IMR-90 (cell line): ENCODE data around the gene STOX2. TPM values are rescaled to one million over a fixed set of nuclear protein-coding genes. Genes with fewer than 3 reads are reported as not detected.

Experiments used
- ATAC-seq: fragments of 200-7000 bp; cut with Tn5 transposase; 2 replicates; pipeline ENCODE4 v1.9.1; 2020; ENCODE audit warnings: low read depth, mild to moderate bottlenecking, moderate library complexity
- BruUV-seq: library from RNA; stranded (reverse); fragments of 400-500 nt; replicated peaks from 2 replicates; lab custom pipeline; 2021; lab: Mats Ljungman, UMichigan
- CTCF ChIA-PET: fragments of 300-600 bp; formaldehyde crosslinking; extraction: SDS; loops from one replicate; lab custom pipeline; 2021; ENCODE audit warnings: antibody characterized with exemption; lab: Yijun Ruan, JAX
- POLR2A ChIA-PET: fragments of 300-600 bp; sonication (Branson Sonifier 250); formaldehyde crosslinking; loops from one replicate; lab custom pipeline; 2022; ENCODE audit warnings: antibody characterized with exemption; ENCODE audit not compliant: unreplicated experiment; lab: Charles Lee
- DNase-seq: peaks from one replicate; pipeline ENCODE4 v3.0.0; 2013
- H2AFZ ChIP-seq: replicated peaks from 2 replicates; pipeline ENCODE3; 2013; ENCODE audit warnings: low read length, mild to moderate bottlenecking; ENCODE audit not compliant: poor library complexity
- H2AK5ac ChIP-seq: 2 replicates; pipeline ENCODE4 v1.6.1; 2013; ENCODE audit warnings: low read depth, low read length, inconsistent platforms
- H2AK9ac ChIP-seq: replicated peaks from 2 replicates; pipeline ENCODE3; 2013; ENCODE audit warnings: mild to moderate bottlenecking, low read depth, low read length, moderate library complexity; ENCODE audit not compliant: poor library complexity
- H2BK120ac ChIP-seq: 2 replicates; pipeline ENCODE4 v1.6.1; 2013; ENCODE audit warnings: low read depth, low read length, inconsistent platforms
- H2BK15ac ChIP-seq: 3 replicates; pipeline ENCODE4 v1.6.1; 2013; ENCODE audit warnings: low read depth, low read length, inconsistent platforms
- H2BK20ac ChIP-seq: 2 replicates; pipeline ENCODE4 v1.6.1; 2013; ENCODE audit warnings: low read depth, mild to moderate bottlenecking, inconsistent platforms, low read length, moderate library complexity
- H2BK5ac ChIP-seq: 2 replicates; pipeline ENCODE4 v1.6.1; 2013; ENCODE audit warnings: mild to moderate bottlenecking, low read depth, low read length, inconsistent platforms; ENCODE audit not compliant: poor library complexity, severe bottlenecking
- H3K14ac ChIP-seq: replicated peaks from 2 replicates; pipeline ENCODE4 v1.6.1; 2013; ENCODE audit warnings: low read depth, low read length, inconsistent platforms
- H3K18ac ChIP-seq: 2 replicates; pipeline ENCODE4 v1.6.1; 2013; ENCODE audit warnings: low read depth, low read length, control low read depth
- H3K23ac ChIP-seq: 2 replicates; pipeline ENCODE4 v1.6.1; 2013; ENCODE audit warnings: low read depth, low read length, inconsistent platforms
- H3K27ac ChIP-seq: 2 replicates; pipeline ENCODE4 v1.5.1; 2013; ENCODE audit warnings: mild to moderate bottlenecking, control low read depth, low read length; ENCODE audit not compliant: insufficient read depth
- H3K27me3 ChIP-seq: 2 replicates; pipeline ENCODE4 v1.6.1; 2013; ENCODE audit warnings: low read length; ENCODE audit not compliant: control insufficient read depth, insufficient read depth
- H3K36me3 ChIP-seq: 2 replicates; pipeline ENCODE4 v1.6.1; 2013; ENCODE audit warnings: low read length, mixed read lengths; ENCODE audit not compliant: control insufficient read depth, insufficient read depth
- H3K4ac ChIP-seq: 2 replicates; pipeline ENCODE4 v1.6.1; 2013; ENCODE audit warnings: low read depth, low read length, inconsistent platforms
- H3K4me1 ChIP-seq: 2 replicates; pipeline ENCODE4 v1.6.1; 2013; ENCODE audit warnings: low read length, mixed read lengths; ENCODE audit not compliant: control insufficient read depth, insufficient read depth
- H3K4me2 ChIP-seq: 2 replicates; pipeline ENCODE4 v1.6.1; 2013; ENCODE audit warnings: low read depth, mild to moderate bottlenecking, control low read depth, low read length, moderate library complexity
- H3K4me3 ChIP-seq: 2 replicates; pipeline ENCODE4 v1.5.1; 2013; ENCODE audit warnings: low read depth, mild to moderate bottlenecking, control low read depth, low read length, moderate library complexity; ENCODE audit not compliant: insufficient read depth
- H3K56ac ChIP-seq: 2 replicates; pipeline ENCODE4 v1.6.1; 2013; ENCODE audit warnings: low read length, inconsistent platforms; ENCODE audit not compliant: insufficient read depth; ENCODE audit errors: extremely low read depth
- H3K79me1 ChIP-seq, 2 experiments: 2 replicates each; pipeline ENCODE4 v1.6.1; 2013; ENCODE audit warnings: low read length in 2 of 2, inconsistent platforms in 1 of 2, low read depth in 1 of 2
- H3K9ac ChIP-seq: 2 replicates; pipeline ENCODE4 v1.6.1; 2013; ENCODE audit warnings: low read depth, low read length, control low read depth
- H3K9me1 ChIP-seq: 2 replicates; pipeline ENCODE4 v1.6.1; 2013; ENCODE audit warnings: low read length, inconsistent platforms; ENCODE audit not compliant: insufficient read depth
- H3K9me3 ChIP-seq: 2 replicates; pipeline ENCODE4 v1.6.1; 2013; ENCODE audit warnings: low read length; ENCODE audit not compliant: control insufficient read depth, insufficient read depth
- H4K20me1 ChIP-seq: 2 replicates; pipeline ENCODE4 v1.6.1; 2013; ENCODE audit warnings: low read length, inconsistent platforms; ENCODE audit not compliant: insufficient read depth
- H4K5ac ChIP-seq: 2 replicates; pipeline ENCODE4 v1.6.1; 2013; ENCODE audit warnings: mild to moderate bottlenecking, low read depth, low read length, control low read depth
- H4K8ac ChIP-seq, 2 experiments: 2 replicates each; pipeline ENCODE4 v1.6.1; 2013; ENCODE audit warnings: low read depth in 2 of 2, low read length in 2 of 2, control low read depth in 1 of 2, inconsistent platforms in 1 of 2
- H4K91ac ChIP-seq: 2 replicates; pipeline ENCODE4 v1.6.1; 2013; ENCODE audit warnings: low read depth, low read length, inconsistent platforms; ENCODE audit not compliant: insufficient read depth
- CEBPB ChIP-seq: IDR thresholded peaks from 2 replicates; pipeline ENCODE4 v1.6.1; 2012; ENCODE audit warnings: low read depth, low read length, improper control_type of control experiment
- CHD1 ChIP-seq: IDR thresholded peaks from 2 replicates; pipeline ENCODE4 v1.6.1; 2012; ENCODE audit warnings: low read depth, low read length, improper control_type of control experiment
- MAFK ChIP-seq: IDR thresholded peaks from 2 replicates; pipeline ENCODE4 v1.6.1; 2012; ENCODE audit warnings: low read depth, low read length, improper control_type of control experiment
- MXI1 ChIP-seq: IDR thresholded peaks from 2 replicates; pipeline ENCODE4 v1.6.1; 2012; ENCODE audit warnings: low read depth, mild to moderate bottlenecking, low read length, moderate library complexity, borderline replicate concordance
- NFE2L2 ChIP-seq: fragments of 150-350 bp; IDR thresholded peaks from 2 replicates; pipeline ENCODE4 v1.6.1; 2016; ENCODE audit warnings: low read depth, mild to moderate bottlenecking, low read length
- POLR2A ChIP-seq: IDR thresholded peaks from 2 replicates; pipeline ENCODE4 v1.6.1; 2012; ENCODE audit warnings: mild to moderate bottlenecking, low read depth, low read length
- RAD21 ChIP-seq: IDR thresholded peaks from 2 replicates; pipeline ENCODE4 v1.6.1; 2012; ENCODE audit warnings: low read length, improper control_type of control experiment
- RCOR1 ChIP-seq: IDR thresholded peaks from 2 replicates; pipeline ENCODE4 v1.6.1; 2012; ENCODE audit warnings: mild to moderate bottlenecking, low read length, improper control_type of control experiment; ENCODE audit not compliant: insufficient replicate concordance
- RFX5 ChIP-seq: IDR thresholded peaks from 2 replicates; pipeline ENCODE4 v1.8.0; 2012; ENCODE audit warnings: low read depth, mild to moderate bottlenecking, low read length, moderate library complexity
- SMC3 ChIP-seq: fragments of 150-350 bp; IDR thresholded peaks from 2 replicates; pipeline ENCODE4 v1.6.1; 2016; ENCODE audit warnings: low read depth, mild to moderate bottlenecking, antibody characterized with exemption, low read length, moderate library complexity
- WGBS, 2 experiments: methylation state at CpG; one replicate each; pipeline versions ENCODE4 v1.1.5 to v1.1.7; 2013; ENCODE audit warnings: missing lambda C conversion rate in 2 of 2; ENCODE audit not compliant: insufficient read length in 1 of 2; ENCODE audit errors: extremely low coverage in 2 of 2; 5-methylcytosine and 5-hydroxymethylcytosine counted together
- dilution Hi-C: fragments of 300-500 bp; cut with HindIII; formaldehyde crosslinking; loops from one replicate; pipeline ENCODE4 v1.14.3; 2018; ENCODE audit warnings: low sequenced_read_pairs; ENCODE audit not compliant: unreplicated experiment
- in situ Hi-C: fragments of 300-500 bp; cut with MboI; formaldehyde crosslinking; loops from 3 replicates; pipeline ENCODE4 v1.14.3; 2019; ENCODE audit warnings: low sequenced_read_pairs, inconsistent platforms, mixed read lengths
- intact Hi-C: fragments of 100-400 bp; cut with micrococcal nuclease; formaldehyde crosslinking; loops from 2 replicates; pipeline ENCODE4 v1.10.0; 2022
- polyA plus RNA-seq, 3 experiments: library from polyadenylated mRNA; depleted of rRNA; stranded (reverse); fragments of >200 nt; gene quantifications; 2 replicates each; pipeline ENCODE4 v1.2.3, GENCODE V29; 2012; ENCODE audit warnings: low replicate concordance in 1 of 3
- total RNA-seq: library from RNA; depleted of rRNA; stranded (reverse); fragments of >200 nt; gene quantifications from 2 replicates; pipeline ENCODE4 v1.2.3, GENCODE V29; 2012
- TF ChIP-seq, protein P1 (sequence below): fragments of 150-350 bp; IDR thresholded peaks from 2 replicates; pipeline ENCODE4 v1.6.1; 2017; ENCODE audit warnings: mild to moderate bottlenecking, antibody characterized with exemption, low read length, low read depth

STOX2 gene
- total and polyA plus RNA-seq, 2 of the 4 experiments (the other 2 are of a cell fraction), result 1.1 to 5.4 TPM

DNA sequence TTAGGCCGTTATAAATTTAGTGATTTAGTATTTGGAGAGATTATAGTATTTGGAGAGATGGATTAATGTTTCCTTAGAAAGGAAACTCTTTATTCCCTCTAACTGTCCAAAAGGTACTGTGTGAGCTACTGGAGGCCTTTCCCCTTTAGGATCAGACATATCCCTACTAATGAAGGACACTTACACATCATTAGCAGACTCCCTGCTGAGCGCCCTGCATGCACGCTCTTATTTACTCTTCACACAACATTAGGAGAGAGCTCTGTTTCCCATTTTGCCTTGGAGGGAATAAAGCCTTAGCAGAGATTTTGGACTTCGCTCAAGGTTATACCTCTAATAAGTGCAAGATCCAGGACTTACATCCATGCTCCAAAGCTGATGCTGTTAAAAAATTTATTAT is 17.8 kb upstream of the STOX2 start:
- ChIA-PET CTCF (interaction anchor here (0.6 kb wide), 1 partner anchor 55 kb away, joined by 4 read pairs; no protein-coding TSS in a partner anchor), POLR2A (no interaction called here)
- Histone ChIP-seq H3K79me1 (no peaks in the 10 kb centered on the region), H2AK5ac (no peak overlapping the region), H3K27me3 (no peaks in the 10 kb centered on the region; the same call in 1 of the 2 replicates), H4K5ac (no peak overlapping the region), H3K9ac (no peak overlapping the region), H3K14ac (no peak overlapping the region), H3K27ac (no peak overlapping the region), H3K23ac (no peak overlapping the region), H3K4me1 (peaks cover 2% of the 10 kb centered on the region; the same call in 1 of the 2 replicates), H4K91ac (no peak overlapping the region), H4K8ac (no peak overlapping the region), H3K9me3 (no peaks in the 10 kb centered on the region), H2BK15ac (no peak overlapping the region), H2AK9ac (no peak overlapping the region), H3K18ac (no peak overlapping the region), H2BK20ac (no peak overlapping the region), H3K4me3 (no peak overlapping the region), H3K4me2 (no peak overlapping the region), H4K20me1 (no peaks in the 10 kb centered on the region), H2BK5ac (no peak overlapping the region), H3K4ac (no peak overlapping the region), H2BK120ac (no peak overlapping the region), H3K36me3 (no peaks in the 10 kb centered on the region), H3K9me1 (no peaks in the 10 kb centered on the region), H2AFZ (no peak overlapping the region), H3K56ac (no peak overlapping the region)
- dilution Hi-C loops, result no loop called here
- DNase-seq (no peak), ATAC-seq (no peak)
- WGBS, 2 experiments, result no CpG with 5 or more reads among the region's 4 CpGs
- intact Hi-C loops, result no loop called here
- BruUV-seq, result no TSS peak
- TF ChIP-seq RCOR1 (no peak), RAD21 (no peak), NFE2L2 (no peak), CHD1 (no peak), MAFK (no peak), RFX5 (no peak), SMC3 (no peak), MXI1 (no peak), POLR2A (no peak), CEBPB (no peak)
- TF ChIP-seq, protein P1, sequence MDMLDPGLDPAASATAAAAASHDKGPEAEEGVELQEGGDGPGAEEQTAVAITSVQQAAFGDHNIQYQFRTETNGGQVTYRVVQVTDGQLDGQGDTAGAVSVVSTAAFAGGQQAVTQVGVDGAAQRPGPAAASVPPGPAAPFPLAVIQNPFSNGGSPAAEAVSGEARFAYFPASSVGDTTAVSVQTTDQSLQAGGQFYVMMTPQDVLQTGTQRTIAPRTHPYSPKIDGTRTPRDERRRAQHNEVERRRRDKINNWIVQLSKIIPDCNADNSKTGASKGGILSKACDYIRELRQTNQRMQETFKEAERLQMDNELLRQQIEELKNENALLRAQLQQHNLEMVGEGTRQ, result no peak
- in situ Hi-C loops, result no loop called here
